ENCODE results near the gene ARPP21.

DNA sequence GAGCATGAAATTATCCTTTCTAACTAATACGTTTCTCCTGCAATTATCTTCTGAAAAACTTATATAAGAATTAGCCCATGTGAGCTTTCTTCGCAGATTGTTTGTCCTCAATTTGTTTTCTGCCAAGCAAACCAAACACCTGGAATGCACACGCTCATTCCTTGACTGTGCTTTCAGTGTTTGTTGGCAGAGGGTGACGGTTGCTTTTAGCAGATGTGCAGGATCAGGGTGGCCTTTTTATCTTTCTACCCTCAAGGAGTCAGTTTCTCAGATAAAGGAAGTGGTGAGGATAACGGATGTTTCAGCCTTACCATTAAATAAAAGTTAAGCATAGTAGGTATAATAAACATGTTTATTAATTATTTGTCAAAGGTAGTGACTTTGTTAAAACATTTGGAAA, 15.2 kb downstream of the ARPP21 start:
- TF ChIP-seq RARB (CRISPR knock-in tag; IDR thresholded peaks at IDR 0.05) = no peak
- TF ChIP-seq, protein P1, sequence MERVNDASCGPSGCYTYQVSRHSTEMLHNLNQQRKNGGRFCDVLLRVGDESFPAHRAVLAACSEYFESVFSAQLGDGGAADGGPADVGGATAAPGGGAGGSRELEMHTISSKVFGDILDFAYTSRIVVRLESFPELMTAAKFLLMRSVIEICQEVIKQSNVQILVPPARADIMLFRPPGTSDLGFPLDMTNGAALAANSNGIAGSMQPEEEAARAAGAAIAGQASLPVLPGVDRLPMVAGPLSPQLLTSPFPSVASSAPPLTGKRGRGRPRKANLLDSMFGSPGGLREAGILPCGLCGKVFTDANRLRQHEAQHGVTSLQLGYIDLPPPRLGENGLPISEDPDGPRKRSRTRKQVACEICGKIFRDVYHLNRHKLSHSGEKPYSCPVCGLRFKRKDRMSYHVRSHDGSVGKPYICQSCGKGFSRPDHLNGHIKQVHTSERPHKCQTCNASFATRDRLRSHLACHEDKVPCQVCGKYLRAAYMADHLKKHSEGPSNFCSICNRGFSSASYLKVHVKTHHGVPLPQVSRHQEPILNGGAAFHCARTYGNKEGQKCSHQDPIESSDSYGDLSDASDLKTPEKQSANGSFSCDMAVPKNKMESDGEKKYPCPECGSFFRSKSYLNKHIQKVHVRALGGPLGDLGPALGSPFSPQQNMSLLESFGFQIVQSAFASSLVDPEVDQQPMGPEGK (CRISPR knock-in tag; IDR thresholded peaks at IDR 0.05; ENCODE audit: borderline replicate concordance) = no peak
- no peak for TF ChIP-seq ESRRG (CRISPR knock-in tag; IDR thresholded peaks at IDR 0.05)
- TF ChIP-seq ZC3H10 (CRISPR knock-in tag; IDR thresholded peaks at IDR 0.05) = no peak
- no peak for TF ChIP-seq ISL1 (CRISPR knock-in tag; IDR thresholded peaks at IDR 0.05)
- TF ChIP-seq CSDC2 (CRISPR knock-in tag; IDR thresholded peaks at IDR 0.05) = no peak
